SK-N-SH treated with all-trans-retinoic acid at 6 μM for 48 hours (cell line): Measurements from ENCODE around the gene KRTAP10-7.
"Not testable (repeated sequence)": the region's sequence is repeated elsewhere in the genome, so short reads cannot be mapped to it uniquely, and the experiment has no call there.

Experiments
- ATAC-seq: fragments of 200-7000 bp; cut with Tn5 transposase; 3 replicates; pipeline ENCODE4 v1.9.1; 2020; ENCODE audit warnings: mild to moderate bottlenecking, moderate library complexity
- BACH2 ChIP-seq: fragments of 250-450 bp; sonication (Bioruptor Pico); IDR thresholded peaks from 2 replicates; pipeline ENCODE4 v1.9.0; 2021; ENCODE audit warnings: mild to moderate bottlenecking, borderline replicate concordance
- CREB5 ChIP-seq: fragments of 250-450 bp; sonication (Bioruptor Pico); IDR thresholded peaks from 2 replicates; pipeline ENCODE4 v1.5.1; 2020; ENCODE audit warnings: low read depth, mild to moderate bottlenecking, moderate library complexity
- CSDC2 ChIP-seq: fragments of 250-450 bp; sonication (Bioruptor Pico); IDR thresholded peaks from 2 replicates; pipeline ENCODE4 v1.5.0; 2020; ENCODE audit warnings: mild to moderate bottlenecking, moderate library complexity
- ESRRG ChIP-seq: fragments of 250-450 bp; sonication (Bioruptor Pico); IDR thresholded peaks from 2 replicates; pipeline ENCODE4 v1.6.1; 2021; ENCODE audit warnings: mild to moderate bottlenecking
- OSR1 ChIP-seq: fragments of 250-450 bp; sonication (Bioruptor Pico); IDR thresholded peaks from 2 replicates; pipeline ENCODE4 v1.8.0; 2022; ENCODE audit warnings: moderate library complexity, mild to moderate bottlenecking, inconsistent platforms
- PPARA ChIP-seq: fragments of 250-450 bp; sonication (Bioruptor Pico); IDR thresholded peaks from 2 replicates; pipeline ENCODE4 v1.5.0; 2020; ENCODE audit warnings: mild to moderate bottlenecking, borderline replicate concordance
- RARB ChIP-seq: fragments of 250-450 bp; sonication (Bioruptor Pico); IDR thresholded peaks from 2 replicates; pipeline ENCODE4 v1.8.0; 2021; ENCODE audit warnings: mild to moderate bottlenecking, moderate library complexity
- SNAI2 ChIP-seq: fragments of 250-450 bp; sonication (Bioruptor Pico); IDR thresholded peaks from 2 replicates; pipeline ENCODE4 v1.5.0; 2020; ENCODE audit warnings: mild to moderate bottlenecking, moderate library complexity
- TOX ChIP-seq: fragments of 250-450 bp; sonication (Bioruptor Pico); IDR thresholded peaks from 2 replicates; pipeline ENCODE4 v1.8.0; 2021; ENCODE audit warnings: mild to moderate bottlenecking, moderate library complexity, borderline replicate concordance
- TSHZ2 ChIP-seq: fragments of 250-450 bp; sonication (Bioruptor Pico); IDR thresholded peaks from 2 replicates; pipeline ENCODE4 v1.5.0; 2020; ENCODE audit warnings: mild to moderate bottlenecking, moderate library complexity
- ZC3H10 ChIP-seq: fragments of 250-450 bp; sonication (Bioruptor Pico); IDR thresholded peaks from 2 replicates; pipeline ENCODE4 v1.5.1; 2021; ENCODE audit warnings: mild to moderate bottlenecking, moderate library complexity
- ZFP3 ChIP-seq: fragments of 250-450 bp; sonication (Bioruptor Pico); IDR thresholded peaks from 2 replicates; pipeline ENCODE4 v1.5.0; 2020; ENCODE audit warnings: mild to moderate bottlenecking, moderate library complexity
- ZNF565 ChIP-seq: fragments of 450-650 bp; formaldehyde crosslinking; conservative IDR thresholded peaks from 2 replicates; pipeline ENCODE4 v1.5.0; 2020; ENCODE audit warnings: low read depth, mild to moderate bottlenecking, moderate library complexity
- ZNF8 ChIP-seq: fragments of 450-650 bp; formaldehyde crosslinking; IDR thresholded peaks from 2 replicates; pipeline ENCODE4 v1.5.0; 2020; ENCODE audit warnings: mild to moderate bottlenecking, moderate library complexity
- TF ChIP-seq, protein P1 (sequence below): fragments of 250-450 bp; sonication (Bioruptor Pico); IDR thresholded peaks from 2 replicates; pipeline ENCODE4 v1.8.0; 2021; ENCODE audit warnings: low read depth, mild to moderate bottlenecking, moderate library complexity, borderline replicate concordance
- TF ChIP-seq, protein P2 (sequence below): fragments of 250-450 bp; sonication (Bioruptor Pico); IDR thresholded peaks from 2 replicates; pipeline ENCODE4 v1.5.1; 2021; ENCODE audit warnings: mild to moderate bottlenecking, moderate library complexity

KRTAP10-7 gene

DNA sequence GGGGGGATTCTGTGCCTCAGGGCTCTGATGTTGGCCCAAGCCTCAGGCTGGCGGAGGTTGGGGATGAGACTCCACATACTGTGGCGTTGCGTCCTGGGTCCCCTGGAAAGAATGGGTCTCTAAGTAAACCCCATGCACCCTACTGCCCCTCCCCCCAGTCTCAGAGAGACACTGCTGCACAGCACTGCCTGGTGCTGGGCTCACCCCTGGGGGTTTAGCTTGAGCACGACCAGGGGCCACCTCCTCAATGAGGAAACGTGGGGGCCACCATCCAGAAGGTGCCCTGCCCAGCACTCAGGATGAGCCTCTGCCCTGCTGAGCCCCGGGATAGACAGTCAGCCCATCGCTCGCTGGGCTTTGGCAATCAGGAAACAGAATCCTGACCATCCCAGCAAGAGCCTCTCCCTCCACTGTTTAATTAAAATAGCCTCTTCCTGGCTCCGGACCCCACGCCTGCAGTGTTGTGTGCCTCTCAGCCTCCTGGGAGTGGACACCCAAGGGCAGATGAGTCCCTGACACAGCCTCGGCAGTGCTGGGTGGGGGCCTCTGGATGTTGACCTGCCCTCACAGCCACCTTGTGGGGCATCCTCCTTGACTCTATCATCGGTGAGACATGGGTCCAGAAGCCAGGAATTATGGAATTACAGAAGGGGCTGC is 30.4 kb upstream of the KRTAP10-7 start:
- TF ChIP-seq PPARA (CRISPR knock-in tag) (no peak), SNAI2 (CRISPR knock-in tag) (no peak), TSHZ2 (CRISPR knock-in tag) (no peak), ZC3H10 (CRISPR knock-in tag) (no peak), RARB (CRISPR knock-in tag) (no peak), ESRRG (CRISPR knock-in tag) (no peak), OSR1 (CRISPR knock-in tag) (no peak), TOX (CRISPR knock-in tag) (no peak), BACH2 (no peak), CREB5 (no peak)
- TF ChIP-seq, protein P1, sequence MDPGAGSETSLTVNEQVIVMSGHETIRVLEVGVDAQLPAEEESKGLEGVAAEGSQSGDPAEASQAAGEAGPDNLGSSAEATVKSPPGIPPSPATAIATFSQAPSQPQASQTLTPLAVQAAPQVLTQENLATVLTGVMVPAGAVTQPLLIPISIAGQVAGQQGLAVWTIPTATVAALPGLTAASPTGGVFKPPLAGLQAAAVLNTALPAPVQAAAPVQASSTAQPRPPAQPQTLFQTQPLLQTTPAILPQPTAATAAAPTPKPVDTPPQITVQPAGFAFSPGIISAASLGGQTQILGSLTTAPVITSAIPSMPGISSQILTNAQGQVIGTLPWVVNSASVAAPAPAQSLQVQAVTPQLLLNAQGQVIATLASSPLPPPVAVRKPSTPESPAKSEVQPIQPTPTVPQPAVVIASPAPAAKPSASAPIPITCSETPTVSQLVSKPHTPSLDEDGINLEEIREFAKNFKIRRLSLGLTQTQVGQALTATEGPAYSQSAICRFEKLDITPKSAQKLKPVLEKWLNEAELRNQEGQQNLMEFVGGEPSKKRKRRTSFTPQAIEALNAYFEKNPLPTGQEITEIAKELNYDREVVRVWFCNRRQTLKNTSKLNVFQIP (CRISPR knock-in tag), result no peak
- TF ChIP-seq, protein P2, sequence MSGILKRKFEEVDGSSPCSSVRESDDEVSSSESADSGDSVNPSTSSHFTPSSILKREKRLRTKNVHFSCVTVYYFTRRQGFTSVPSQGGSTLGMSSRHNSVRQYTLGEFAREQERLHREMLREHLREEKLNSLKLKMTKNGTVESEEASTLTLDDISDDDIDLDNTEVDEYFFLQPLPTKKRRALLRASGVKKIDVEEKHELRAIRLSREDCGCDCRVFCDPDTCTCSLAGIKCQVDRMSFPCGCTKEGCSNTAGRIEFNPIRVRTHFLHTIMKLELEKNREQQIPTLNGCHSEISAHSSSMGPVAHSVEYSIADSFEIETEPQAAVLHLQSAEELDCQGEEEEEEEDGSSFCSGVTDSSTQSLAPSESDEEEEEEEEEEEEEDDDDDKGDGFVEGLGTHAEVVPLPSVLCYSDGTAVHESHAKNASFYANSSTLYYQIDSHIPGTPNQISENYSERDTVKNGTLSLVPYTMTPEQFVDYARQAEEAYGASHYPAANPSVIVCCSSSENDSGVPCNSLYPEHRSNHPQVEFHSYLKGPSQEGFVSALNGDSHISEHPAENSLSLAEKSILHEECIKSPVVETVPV (CRISPR knock-in tag), result no peak
- no peak for ATAC-seq

DNA sequence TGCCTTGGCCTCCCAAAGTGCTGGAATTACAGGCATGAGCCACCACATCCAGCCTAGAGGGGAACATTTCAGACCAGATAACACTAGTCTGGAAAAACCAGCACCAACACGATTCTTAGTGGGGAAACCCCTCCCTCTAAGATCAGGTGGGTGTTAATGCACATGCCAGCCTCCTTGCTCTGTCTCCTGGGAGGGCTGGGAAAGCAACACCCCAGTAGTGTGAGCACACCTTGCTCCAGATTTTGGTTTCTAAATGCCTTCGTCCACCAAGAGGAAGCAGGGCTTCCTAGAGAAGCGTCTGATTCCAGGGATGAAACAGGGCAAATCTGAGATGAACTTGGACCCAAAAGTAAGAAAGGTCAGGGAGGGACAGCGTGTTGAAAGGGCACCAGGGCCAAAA is 29.1 kb upstream of the KRTAP10-7 start:
- TF ChIP-seq TSHZ2 (CRISPR knock-in tag), result no peak
- TF ChIP-seq, all 23 proteins: peak for 0
- no peak for ATAC-seq

GRCh38 chr21:44571844-44572782 is 28.3 kb upstream of the KRTAP10-7 start:
- TF ChIP-seq CSDC2, result no peak
- no peak for TF ChIP-seq ZFP3 (CRISPR knock-in tag)
- no peak for TF ChIP-seq SNAI2 (CRISPR knock-in tag)
- no peak for ATAC-seq

GRCh38 chr21:44572959-44573583 is 27.3 kb upstream of the KRTAP10-7 start:
- TF ChIP-seq SNAI2 (CRISPR knock-in tag) (no peak), ZNF8 (CRISPR knock-in tag) (no peak), ZNF565 (CRISPR knock-in tag) (no peak)
- no peak; the same call in 2 of the 3 replicates for ATAC-seq

- ATAC-seq, result not testable (repeated sequence)
Observed at GRCh38 chr21:44573630-44574456, 26.6 kb upstream of the KRTAP10-7 start, which contains the start of gene KRTAP10-4. TSS of gene KRTAP10-4 (plus strand) at chr21:44573729. CDS start at chr21:44573759, 30 bp downstream.
